H1 (cell line): ENCODE results near the gene NAA25. TPM values are rescaled to one million over a fixed set of nuclear protein-coding genes. Genes with fewer than 3 reads are reported as not detected.

Experiments used
- CTCF ChIA-PET: fragments of 300-600 bp; sonication (Branson Sonifier 250); formaldehyde crosslinking; loops from one replicate; lab custom pipeline; 2021; ENCODE audit not compliant: partially characterized antibody; lab: Charles Lee
- POLR2A ChIA-PET: fragments of 300-600 bp; sonication (Branson Sonifier 250); formaldehyde crosslinking; loops from one replicate; lab custom pipeline; 2021; ENCODE audit warnings: inconsistent platforms; ENCODE audit not compliant: partially characterized antibody; lab: Charles Lee
- DNase-seq, 2 experiments: peaks; one replicate each; pipeline versions ENCODE4 v3.0.0 to v3.0.0-alpha.2; 2010 to 2022; ENCODE audit warnings: low spot score in 2 of 2, low read depth in 1 of 2, mixed read lengths in 1 of 2
- FAIRE-seq: peaks from 2 replicates; lab custom pipeline; 2011; peaks lifted over from hg19 to GRCh38; lab: Jason Lieb, UNC
- H2AFZ ChIP-seq: 2 replicates; pipeline ENCODE4 v1.8.1; 2012; ENCODE audit warnings: low read length, inconsistent platforms
- H2AK5ac ChIP-seq: 2 replicates; pipeline ENCODE4 v1.6.1; 2013; ENCODE audit warnings: low read depth, low read length
- H2BK120ac ChIP-seq: replicated peaks from 2 replicates; pipeline ENCODE3; 2013; ENCODE audit warnings: low read depth, low read length, inconsistent platforms
- H2BK12ac ChIP-seq: 2 replicates; pipeline ENCODE4 v1.6.1; 2013; ENCODE audit warnings: low read depth, low read length
- H2BK15ac ChIP-seq: 2 replicates; pipeline ENCODE4 v1.6.1; 2013; ENCODE audit warnings: low read length
- H2BK20ac ChIP-seq: 2 replicates; pipeline ENCODE4 v1.6.1; 2013; ENCODE audit warnings: low read length
- H2BK5ac ChIP-seq: 2 replicates; pipeline ENCODE4 v1.6.1; 2013; ENCODE audit warnings: low read depth, low read length
- H3K14ac ChIP-seq: 2 replicates; pipeline ENCODE4 v1.6.1; 2013; ENCODE audit warnings: inconsistent platforms; ENCODE audit not compliant: insufficient read length
- H3K18ac ChIP-seq: 2 replicates; pipeline ENCODE4 v1.6.1; 2013; ENCODE audit warnings: low read length; ENCODE audit errors: extremely low read depth
- H3K23ac ChIP-seq: 2 replicates; pipeline ENCODE4 v1.6.1; 2013; ENCODE audit warnings: inconsistent platforms; ENCODE audit not compliant: insufficient read length
- H3K23me2 ChIP-seq: 2 replicates; pipeline ENCODE4 v1.6.1; 2013; ENCODE audit warnings: low read depth, low read length
- H3K27ac ChIP-seq: 2 replicates; pipeline ENCODE4 v1.6.1; 2011; ENCODE audit warnings: low read depth, low read length, inconsistent platforms
- H3K27me3 ChIP-seq, 4 experiments: replicated peaks in 1 of 4; 1 replicate in 1 of 4; 2 replicates in 3 of 4; pipeline versions ENCODE4 v1.6.1 to v1.8.1; 2011 to 2013; ENCODE audit warnings: low read length in 3 of 4, mild to moderate bottlenecking in 3 of 4, inconsistent platforms in 2 of 4, mixed read lengths in 2 of 4, moderate library complexity in 1 of 4; ENCODE audit not compliant: control insufficient read depth in 3 of 4, insufficient read depth in 3 of 4; ENCODE audit errors: extremely low read depth in 1 of 4
- H3K36me3 ChIP-seq, 4 experiments: 2 replicates each; pipeline versions ENCODE4 v1.6.1 to v1.8.1; 2011 to 2013; ENCODE audit warnings: mild to moderate bottlenecking in 4 of 4, low read length in 3 of 4, moderate library complexity in 2 of 4, control low read depth in 1 of 4, inconsistent platforms in 1 of 4; ENCODE audit not compliant: insufficient read depth in 4 of 4, control insufficient read depth in 2 of 4
- H3K4ac ChIP-seq: replicated peaks from 2 replicates; pipeline ENCODE3; 2013; ENCODE audit warnings: low read length, low read depth, mixed read lengths, inconsistent platforms; ENCODE audit not compliant: insufficient read length
- H3K4me1 ChIP-seq, 4 experiments: replicated peaks in 1 of 4; 1 replicate in 1 of 4; 2 replicates in 3 of 4; pipeline versions ENCODE4 v1.6.1 to v1.8.1; 2011 to 2013; ENCODE audit warnings: low read length in 3 of 4, inconsistent platforms in 2 of 4, mixed read lengths in 1 of 4; ENCODE audit not compliant: insufficient read depth in 4 of 4, control insufficient read depth in 3 of 4
- H3K4me2 ChIP-seq, 2 experiments: 2 replicates each; pipeline versions ENCODE4 v1.6.1 to v1.8.1; 2011 to 2013; ENCODE audit warnings: low read depth in 2 of 2, low read length in 2 of 2, control low read depth in 1 of 2, inconsistent platforms in 1 of 2, mild to moderate bottlenecking in 1 of 2; ENCODE audit not compliant: insufficient read depth in 1 of 2
- H3K4me3 ChIP-seq, 4 experiments: fragments of 200-600, 300-600 bp in 1 of 4; sonication (generic), shearing (Covaris generic), sonication (Bioruptor Twin) in 1 of 4; 2 replicates each; pipeline versions ENCODE4 v1.5.1 to v1.8.1; 2011 to 2016; ENCODE audit warnings: low read length in 4 of 4, low read depth in 3 of 4, control low read depth in 2 of 4, inconsistent platforms in 2 of 4, mild to moderate bottlenecking in 2 of 4, mixed read lengths in 1 of 4, moderate library complexity in 1 of 4; ENCODE audit not compliant: insufficient read depth in 2 of 4; ENCODE audit errors: extremely low read depth in 1 of 4
- H3K56ac ChIP-seq: replicated peaks from 2 replicates; pipeline ENCODE3; 2013; ENCODE audit warnings: low read depth, mild to moderate bottlenecking, mixed read lengths, low read length, inconsistent platforms; ENCODE audit not compliant: insufficient read length
- H3K79me1 ChIP-seq: 2 replicates; pipeline ENCODE4 v1.6.1; 2013; ENCODE audit warnings: low read depth, low read length, control low read depth
- H3K79me2 ChIP-seq, 2 experiments: 2 replicates each; pipeline versions ENCODE4 v1.6.1 to v1.8.1; 2012 to 2013; ENCODE audit warnings: low read length in 2 of 2, mild to moderate bottlenecking in 2 of 2, inconsistent platforms in 1 of 2; ENCODE audit not compliant: insufficient read depth in 2 of 2, control insufficient read depth in 1 of 2
- H3K9ac ChIP-seq, 4 experiments: replicated peaks in 1 of 4; 1 replicate in 1 of 4; 2 replicates in 3 of 4; pipeline versions ENCODE4 v1.6.1 to v1.8.1; 2011 to 2013; ENCODE audit warnings: low read depth in 3 of 4, low read length in 3 of 4, control low read depth in 2 of 4, mild to moderate bottlenecking in 2 of 4, moderate library complexity in 2 of 4, inconsistent platforms in 1 of 4; ENCODE audit errors: extremely low read depth in 1 of 4
- H3K9me3 ChIP-seq, 2 experiments: 2 replicates each; pipeline versions ENCODE4 v1.6.1 to v1.8.1; 2012 to 2013; ENCODE audit warnings: mild to moderate bottlenecking in 2 of 2, moderate library complexity in 2 of 2, control low read depth in 1 of 2, inconsistent platforms in 1 of 2, low read depth in 1 of 2, low read length in 1 of 2, mixed read lengths in 1 of 2; ENCODE audit not compliant: insufficient read depth in 2 of 2
- H4K20me1 ChIP-seq, 2 experiments: replicated peaks in 1 of 2; 2 replicates each; pipeline versions ENCODE3 to v1.8.1; 2011 to 2013; ENCODE audit warnings: inconsistent platforms in 2 of 2, low read length in 2 of 2, mild to moderate bottlenecking in 1 of 2; ENCODE audit not compliant: insufficient read depth in 2 of 2, control insufficient read depth in 1 of 2
- H4K5ac ChIP-seq: 2 replicates; pipeline ENCODE4 v1.6.1; 2013; ENCODE audit warnings: low read length, low read depth, mixed read lengths, inconsistent platforms; ENCODE audit not compliant: insufficient read length
- H4K8ac ChIP-seq: 2 replicates; pipeline ENCODE4 v1.8.0; 2013; ENCODE audit warnings: mild to moderate bottlenecking, moderate library complexity, low read length, inconsistent platforms; ENCODE audit not compliant: insufficient read depth; ENCODE audit errors: extremely low read depth
- H4K91ac ChIP-seq: replicated peaks from 2 replicates; pipeline ENCODE3; 2013; ENCODE audit warnings: low read length, mixed read lengths, inconsistent platforms; ENCODE audit not compliant: insufficient read length
- CHD1 ChIP-seq: IDR thresholded peaks from 2 replicates; pipeline ENCODE4 v1.6.1; 2012; ENCODE audit warnings: low read depth, low read length, improper control_type of control experiment
- CTCF ChIP-seq, 3 experiments: IDR thresholded peaks; 1 replicate in 2 of 3; 2 replicates in 1 of 3; pipeline versions ENCODE4 v1.5.1 to v1.6.1; 2011; ENCODE audit warnings: low read length in 3 of 3, mild to moderate bottlenecking in 3 of 3, inconsistent platforms in 2 of 3, low read depth in 1 of 3, moderate library complexity in 1 of 3; ENCODE audit not compliant: insufficient read depth in 1 of 3; ENCODE audit errors: control extremely low read depth in 1 of 3
- KDM1A ChIP-seq: fragments of 200-600, 300-600 bp; sonication (generic); IDR thresholded peaks from 2 replicates; pipeline ENCODE4 v1.7.1; 2016; ENCODE audit warnings: mild to moderate bottlenecking, low read length, borderline replicate concordance
- RNF2 ChIP-seq: fragments of 200-900, 300-1000 bp; sonication (generic); IDR thresholded peaks from 2 replicates; pipeline ENCODE4 v1.7.1; 2016; ENCODE audit warnings: borderline replicate concordance, low read depth, mild to moderate bottlenecking, antibody characterized with exemption, low read length; ENCODE audit not compliant: poor library complexity, severe bottlenecking; ENCODE audit errors: missing control alignments
- WGBS, 2 experiments: shearing (Covaris generic) in 1 of 2; methylation state at CpG; one replicate each; pipeline versions ENCODE4 v1.1.6 to v1.1.7; 2013 to 2015; ENCODE audit warnings: low lambda C conversion rate in 2 of 2, mixed read lengths in 2 of 2, inconsistent platforms in 1 of 2, low coverage in 1 of 2, missing lambda C conversion rate in 1 of 2; ENCODE audit not compliant: insufficient replicate concordance in 2 of 2, insufficient coverage in 1 of 2, insufficient read length in 1 of 2; ENCODE audit errors: extremely low coverage in 1 of 2, missing lambda C conversion rate in 1 of 2; 5-methylcytosine and 5-hydroxymethylcytosine counted together
- polyA plus RNA-seq, 7 experiments: library from polyadenylated mRNA; depleted of rRNA in 3 of 7; stranded (reverse) in 5 of 7; unstranded in 2 of 7; fragments of >200 nt in 5 of 7; fragments of 200-250 nt in 2 of 7; gene quantifications; 1 replicate in 5 of 7; 2 replicates in 1 of 7; 4 replicates in 1 of 7; pipeline versions ENCODE4 v1.2.1 to v1.2.3, GENCODE V29; 2011 to 2013; ENCODE audit warnings: missing spikeins in 2 of 7, mixed read lengths in 2 of 7
- total RNA-seq: library from RNA; stranded (reverse); fragmentation: NEBNext Ultra II Directional; extraction: Animal tissue kit (Norgen Biotek cat#: 25700); gene quantifications from 2 replicates; pipeline ENCODE4 v1.2.1, GENCODE V29; 2021

Gene NAA25
- total and polyA plus RNA-seq, 2 of the 8 experiments (the other 6 are each of a cell fraction or from before 2014, with no cell fraction given) = 10.8 to 60.3 TPM

GRCh38 chr12:111992464-111992863 is 116.1 kb downstream of the NAA25 start:
- POLR2A ChIA-PET = interaction anchor here (3.4 kb wide), 1 partner anchor 21 kb away, joined by 20 read pairs; the partner anchor contains the start of genes ERP29 and TMEM116
- no peak overlapping the region for H3K9ac ChIP-seq

More at GRCh38 chr12:111992464-111992863, 116.1 kb downstream of the NAA25 start:
- H2AFZ ChIP-seq = no peak overlapping the region
- no peak overlapping the region for H2AK5ac ChIP-seq
- H3K4ac ChIP-seq = no peak overlapping the region
- WGBS, 2 experiments = 87% methylated on average over 6 of the region's 6 CpGs; no CpG with 5 or more reads in 1 of the 2 experiments
- no peak overlapping the region for H3K56ac ChIP-seq
- no peak overlapping the region for H3K4me3 ChIP-seq
- no peak overlapping the region for H4K8ac ChIP-seq
- no peak overlapping the region for H2BK20ac ChIP-seq
- no peak overlapping the region for H2BK15ac ChIP-seq
- no peak overlapping the region for H3K23ac ChIP-seq
- no peaks in the 10 kb centered on the region for H3K27me3 ChIP-seq
- H2BK5ac ChIP-seq = no peak overlapping the region
- H3K14ac ChIP-seq = no peak overlapping the region
- H3K4me1 ChIP-seq = no peaks in the 10 kb centered on the region
- no peak overlapping the region for H3K27ac ChIP-seq
- CTCF ChIA-PET = no interaction called here
- H3K9me3 ChIP-seq = no peaks in the 10 kb centered on the region
- no peaks in the 10 kb centered on the region for H3K36me3 ChIP-seq
- H4K5ac ChIP-seq = no peak overlapping the region
- H2BK12ac ChIP-seq = no peak overlapping the region
- H3K79me1 ChIP-seq = no peaks in the 10 kb centered on the region
- H3K4me2 ChIP-seq = no peak overlapping the region
- H4K91ac ChIP-seq = no peak overlapping the region
- H2BK120ac ChIP-seq = no peak overlapping the region
- TF ChIP-seq RNF2 (no peak), CTCF (IDR thresholded peaks at IDR 0.05; ENCODE audit: control extremely low read depth in 1 of 3, insufficient read depth in 1 of 3, low read depth in 1 of 3, low read length in 3 of 3) (no peak), KDM1A (no peak), CHD1 (no peak)
- no peak overlapping the region for H3K18ac ChIP-seq
- H3K79me2 ChIP-seq = no peaks in the 10 kb centered on the region
- FAIRE-seq (no peak), DNase-seq (no peak)
- no peaks in the 10 kb centered on the region for H3K23me2 ChIP-seq
- no peaks in the 10 kb centered on the region for H4K20me1 ChIP-seq
